Smooth muscle cell (in vitro differentiated cells): ENCODE results near the gene ORAI3. TPM values are rescaled to one million over a fixed set of nuclear protein-coding genes. Genes with fewer than 3 reads are reported as not detected.

Experiments
- DNase-seq: peaks from one replicate; lab custom pipeline; 2025; ENCODE audit not compliant: unreplicated experiment; lab: John Stamatoyannopoulos, UW
- H2AFZ ChIP-seq: fragments of 200-600 bp; sonication (generic); 2 replicates; pipeline ENCODE4 v1.6.0; 2016; ENCODE audit warnings: antibody characterized with exemption, low read depth, mild to moderate bottlenecking
- H3F3A ChIP-seq: fragments of 200-600 bp; sonication (generic); 2 replicates; pipeline ENCODE4 v1.6.0; 2017; ENCODE audit warnings: antibody characterized with exemption, low read depth
- H3K27ac ChIP-seq: fragments of 200-600 bp; sonication (generic); 2 replicates; pipeline ENCODE4 v1.5.1; 2016; ENCODE audit warnings: low read depth, mild to moderate bottlenecking
- H3K27me3 ChIP-seq: fragments of 200-600 bp; sonication (generic); 2 replicates; pipeline ENCODE4 v1.6.1; 2016; ENCODE audit warnings: low read depth, mild to moderate bottlenecking
- H3K36me3 ChIP-seq: fragments of 200-600 bp; sonication (generic); 2 replicates; pipeline ENCODE4 v1.5.1; 2016; ENCODE audit warnings: low read depth
- H3K4me1 ChIP-seq: fragments of 200-600 bp; sonication (generic); 2 replicates; pipeline ENCODE4 v1.5.1; 2016; ENCODE audit warnings: low read depth
- H3K4me2 ChIP-seq: fragments of 200-600 bp; sonication (generic); 2 replicates; pipeline ENCODE4 v1.6.0; 2016; ENCODE audit warnings: mild to moderate bottlenecking
- H3K4me3 ChIP-seq: fragments of 200-600 bp; sonication (generic); 2 replicates; pipeline ENCODE4 v1.5.1; 2016; ENCODE audit warnings: mild to moderate bottlenecking
- H3K79me2 ChIP-seq: fragments of 200-600 bp; sonication (generic); 2 replicates; pipeline ENCODE4 v1.6.0; 2016; ENCODE audit warnings: low read depth, mild to moderate bottlenecking
- H3K9ac ChIP-seq: fragments of 200-600 bp; sonication (generic); 2 replicates; pipeline ENCODE4 v1.6.0; 2016; ENCODE audit warnings: low read depth
- H3K9me3 ChIP-seq: fragments of 200-600 bp; sonication (generic); replicated peaks from 2 replicates; pipeline ENCODE4 v1.5.1; 2016; ENCODE audit warnings: low read depth
- H4K20me1 ChIP-seq: fragments of 200-600 bp; sonication (generic); 2 replicates; pipeline ENCODE4 v1.6.0; 2016; ENCODE audit warnings: low read depth
- CTCF ChIP-seq: fragments of 200-600 bp; sonication (generic); IDR thresholded peaks from 2 replicates; pipeline ENCODE4 v1.5.1; 2017; ENCODE audit warnings: borderline replicate concordance, mild to moderate bottlenecking, antibody characterized with exemption; ENCODE audit not compliant: insufficient read depth, poor library complexity, severe bottlenecking
- WGBS: methylation state at CpG from one replicate; pipeline ENCODE4 v1.1.7; 2016; ENCODE audit warnings: low lambda C conversion rate; 5-methylcytosine and 5-hydroxymethylcytosine counted together
- polyA plus RNA-seq: library from polyadenylated mRNA; unstranded; fragments of >200 nt; fragmentation: Nextera tagmentation; extraction: Ambion mirVana; gene quantifications from 2 replicates; pipeline ENCODE4 v1.2.1, GENCODE V29; 2016
- total RNA-seq: library from RNA; depleted of rRNA; stranded (reverse); fragments of >200 nt; gene quantifications from 2 replicates; pipeline ENCODE4 v1.2.3, GENCODE V29; 2014

Gene ORAI3
- total RNA-seq = 33.7 and 34.9 TPM in 2 replicates
- polyA plus RNA-seq = 39.4 and 44.0 TPM in 2 replicates

GRCh38 chr16:30948667-30949649 lies at the start of gene ORAI3:
Gene ORAI3 (plus strand): TSS chr16:30949068. CDS start chr16:30949290, 222 bp downstream.
- peaks cover 3% of the 10 kb centered on the region for H3F3A ChIP-seq
- peaks cover 9% of the 10 kb centered on the region for H3K4me1 ChIP-seq
- 2% methylated on average over 59 of the region's 70 CpGs for WGBS
- peak within 1 kb of the TSS; percentile 91 for H3K9ac ChIP-seq
- no peaks in the 10 kb centered on the region for H3K27me3 ChIP-seq
- peak; percentile 63 for DNase-seq
- H3K79me2 ChIP-seq = no peaks in the 10 kb centered on the region
- H4K20me1 ChIP-seq = peaks cover 22% of the 10 kb centered on the region
- H3K36me3 ChIP-seq = no peaks in the 10 kb centered on the region
- peak within 1 kb of the TSS; percentile 22 for H2AFZ ChIP-seq
- TF ChIP-seq CTCF = no peak
- peak within 1 kb of the TSS; percentile 97 for H3K4me3 ChIP-seq
- no peaks in the 10 kb centered on the region for H3K9me3 ChIP-seq
- peak within 1 kb of the TSS; percentile 99 for H3K27ac ChIP-seq
- peak within 1 kb of the TSS; percentile 92 for H3K4me2 ChIP-seq

GRCh38 chr16:30899794-30900193 lies 49.1 kb upstream of the ORAI3 start:
- H3K36me3 ChIP-seq = no peaks in the 10 kb centered on the region
- H3K4me3 ChIP-seq = no peak overlapping the region
- H3K9ac ChIP-seq = no peak overlapping the region
- TF ChIP-seq CTCF = no peak
- peaks cover 13% of the 10 kb centered on the region for H3F3A ChIP-seq
- H3K79me2 ChIP-seq = peaks cover 3% of the 10 kb centered on the region
- peaks cover 9% of the 10 kb centered on the region for H3K4me1 ChIP-seq
- H3K27me3 ChIP-seq = no peaks in the 10 kb centered on the region
- no peaks in the 10 kb centered on the region for H3K9me3 ChIP-seq
- WGBS = 93% methylated on average over 2 of the region's 2 CpGs
- H2AFZ ChIP-seq = no peak overlapping the region
- no peaks in the 10 kb centered on the region for H4K20me1 ChIP-seq
- DNase-seq = no peak
- H3K27ac ChIP-seq = no peak overlapping the region
- H3K4me2 ChIP-seq = no peak overlapping the region

DNA sequence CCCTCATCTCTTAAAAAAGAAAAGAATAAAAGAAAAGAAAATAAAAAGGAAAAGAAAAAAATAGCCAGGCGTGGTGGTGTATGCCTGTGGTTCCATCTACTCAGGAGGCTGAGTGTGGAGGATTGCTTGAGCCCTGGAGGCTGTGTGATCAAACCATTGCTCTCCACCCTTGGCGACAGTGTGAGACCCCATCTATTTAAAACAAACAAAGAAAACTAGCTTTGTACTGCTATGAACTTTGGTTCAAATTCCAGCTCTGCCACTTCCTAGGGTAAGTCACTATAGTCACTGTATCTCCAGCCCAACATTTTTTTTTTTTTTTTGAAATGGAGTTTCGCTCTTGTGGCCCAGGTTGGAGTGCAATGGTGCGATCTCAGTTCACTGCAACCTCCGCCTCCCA lies 48.3 kb upstream of the ORAI3 start:
- WGBS = 98% methylated on average over 5 of the region's 5 CpGs
- peaks cover 8% of the 10 kb centered on the region for H3K4me1 ChIP-seq
- H4K20me1 ChIP-seq = no peaks in the 10 kb centered on the region
- no peak for TF ChIP-seq CTCF
- H3F3A ChIP-seq = peaks cover 10% of the 10 kb centered on the region
- no peak overlapping the region for H3K9ac ChIP-seq
- no peak overlapping the region for H3K4me3 ChIP-seq
- H3K4me2 ChIP-seq = no peak overlapping the region
- no peaks in the 10 kb centered on the region for H3K27me3 ChIP-seq
- H3K36me3 ChIP-seq = no peaks in the 10 kb centered on the region
- DNase-seq = no peak
- H3K9me3 ChIP-seq = no peaks in the 10 kb centered on the region
- no peak overlapping the region for H3K27ac ChIP-seq
- H3K79me2 ChIP-seq = peaks cover 3% of the 10 kb centered on the region
- no peak overlapping the region for H2AFZ ChIP-seq
